Left renal cortex interstitium (tissue), 4 donors: ENCODE measurements around the gene CAPRIN2. TPM values are rescaled to one million over a fixed set of nuclear protein-coding genes. Genes with fewer than 3 reads are reported as not detected.

Experiments used
- DNase-seq, 4 donors: peaks; one replicate each; pipeline ENCODE4 v3.0.0-alpha.2; 2013; ENCODE audit warnings: low read depth in 4 of 4, low spot score in 2 of 4, missing footprints in 1 of 4
- polyA plus RNA-seq, 4 donors: library from polyadenylated mRNA; unstranded; fragments of 120-200 nt; gene quantifications; one replicate each; pipeline ENCODE4 v1.2.1, GENCODE V29; 2013; ENCODE audit not compliant: insufficient read length in 4 of 4

CAPRIN2 gene
- polyA plus RNA-seq, 4 donors: 27.2 to 59.7 (median 43.1) TPM

GRCh38 chr12:30701056-30701455 is 53.7 kb downstream of the CAPRIN2 start:
- no peak for DNase-seq

- no peak for DNase-seq
Observed at GRCh38 chr12:30700216-30700900, 54.4 kb downstream of the CAPRIN2 start.

- DNase-seq: no peak
Observed at GRCh38 chr12:30698346-30698745, 56.4 kb downstream of the CAPRIN2 start.

GRCh38 chr12:30696943-30697342 is 57.8 kb downstream of the CAPRIN2 start:
- no peak for DNase-seq

GRCh38 chr12:30696486-30696885 is 58.3 kb downstream of the CAPRIN2 start:
- DNase-seq: no peak

- no peak for DNase-seq
Observed at GRCh38 chr12:30696103-30696408, 58.7 kb downstream of the CAPRIN2 start.

GRCh38 chr12:30695199-30696102 is 59.3 kb downstream of the CAPRIN2 start, which contains the start of gene IPO8:
IPO8 (minus strand) TSS chr12:30695869; CDS start chr12:30695647, 222 bp downstream.
- DNase-seq: peak; percentile 69 to 93 (median 83)

GRCh38 chr12:30694412-30695198 is 60.1 kb downstream of the CAPRIN2 start:
- peak in 3 of 4 donors; percentile 17 to 38 (median 31) for DNase-seq

GRCh38 chr12:30692470-30692869 is 62.3 kb downstream of the CAPRIN2 start:
- no peak for DNase-seq

- DNase-seq: no peak
Observed at GRCh38 chr12:30691122-30691879, 63.5 kb downstream of the CAPRIN2 start.

- no peak for DNase-seq
Observed at GRCh38 chr12:30687265-30687986, 67.3 kb downstream of the CAPRIN2 start.

GRCh38 chr12:30679241-30679640 is 75.5 kb downstream of the CAPRIN2 start:
- DNase-seq: no peak

GRCh38 chr12:30678221-30678620 is 76.5 kb downstream of the CAPRIN2 start:
- no peak for DNase-seq

- no peak for DNase-seq
Observed at GRCh38 chr12:30661210-30661609, 93.5 kb downstream of the CAPRIN2 start.

Other genes with a start within 250 kb of the CAPRIN2 start
- gene IPO8, start 59.1 kb downstream of the CAPRIN2 start, polyA plus RNA-seq: 10 to 100 TPM; 48.1 to 64.3 (median 58.2) TPM
- gene TSPAN11, start 171.8 kb upstream of the CAPRIN2 start, polyA plus RNA-seq: 1 to 10 TPM; 4.1 to 6.0 (median 5.3) TPM